GM06990 (cell line): Measurements from ENCODE around the gene TMEM86A.

Experiments
- DNase-seq: peaks from one replicate; pipeline ENCODE4 v3.0.0-alpha.2; 2011; ENCODE audit not compliant: insufficient read length; ENCODE audit errors: extremely low read depth
- H3K27me3 ChIP-seq: replicated peaks from 2 replicates; pipeline ENCODE4 v1.6.0; 2011; ENCODE audit warnings: low read length; ENCODE audit not compliant: control insufficient read depth, insufficient read depth
- H3K36me3 ChIP-seq: 2 replicates; pipeline ENCODE4 v1.5.1; 2011; ENCODE audit warnings: low read length; ENCODE audit not compliant: control insufficient read depth, insufficient read depth
- H3K4me3 ChIP-seq: replicated peaks from 2 replicates; pipeline ENCODE4 v1.5.1; 2011; ENCODE audit warnings: low read depth, mild to moderate bottlenecking, control low read depth, low read length
- TF ChIP-seq, protein P1 (sequence below): IDR thresholded peaks from 2 replicates; pipeline ENCODE4 v1.5.1; 2011; ENCODE audit warnings: low read length, control low read depth, mild to moderate bottlenecking, inconsistent platforms; ENCODE audit not compliant: insufficient read depth, poor library complexity, severe bottlenecking

The TMEM86A gene

DNA sequence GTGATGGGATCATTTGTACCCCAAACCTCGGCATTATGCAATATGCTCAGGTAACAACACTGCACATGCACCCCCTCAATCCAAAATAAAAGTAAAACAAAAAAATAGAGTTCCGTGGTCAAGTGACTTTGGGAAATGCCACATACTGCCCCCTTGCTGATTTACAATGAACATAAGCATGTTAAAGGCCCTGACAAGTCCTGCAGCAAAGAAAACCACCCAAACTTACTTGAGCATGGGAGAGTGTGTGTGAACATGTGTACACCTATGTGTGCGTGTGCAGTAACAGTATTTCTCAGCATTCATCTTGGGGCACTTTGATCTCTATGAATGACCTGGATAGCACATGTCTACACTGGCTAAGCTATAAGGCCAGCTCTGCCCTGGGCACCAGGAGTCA is 43.2 kb downstream of the TMEM86A start:
- TF ChIP-seq, protein P1, sequence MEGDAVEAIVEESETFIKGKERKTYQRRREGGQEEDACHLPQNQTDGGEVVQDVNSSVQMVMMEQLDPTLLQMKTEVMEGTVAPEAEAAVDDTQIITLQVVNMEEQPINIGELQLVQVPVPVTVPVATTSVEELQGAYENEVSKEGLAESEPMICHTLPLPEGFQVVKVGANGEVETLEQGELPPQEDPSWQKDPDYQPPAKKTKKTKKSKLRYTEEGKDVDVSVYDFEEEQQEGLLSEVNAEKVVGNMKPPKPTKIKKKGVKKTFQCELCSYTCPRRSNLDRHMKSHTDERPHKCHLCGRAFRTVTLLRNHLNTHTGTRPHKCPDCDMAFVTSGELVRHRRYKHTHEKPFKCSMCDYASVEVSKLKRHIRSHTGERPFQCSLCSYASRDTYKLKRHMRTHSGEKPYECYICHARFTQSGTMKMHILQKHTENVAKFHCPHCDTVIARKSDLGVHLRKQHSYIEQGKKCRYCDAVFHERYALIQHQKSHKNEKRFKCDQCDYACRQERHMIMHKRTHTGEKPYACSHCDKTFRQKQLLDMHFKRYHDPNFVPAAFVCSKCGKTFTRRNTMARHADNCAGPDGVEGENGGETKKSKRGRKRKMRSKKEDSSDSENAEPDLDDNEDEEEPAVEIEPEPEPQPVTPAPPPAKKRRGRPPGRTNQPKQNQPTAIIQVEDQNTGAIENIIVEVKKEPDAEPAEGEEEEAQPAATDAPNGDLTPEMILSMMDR: peak; percentile 11
- DNase-seq: no peak
- no peaks in the 10 kb centered on the region for H3K27me3 ChIP-seq
- H3K4me3 ChIP-seq: no peak overlapping the region
- no peaks in the 10 kb centered on the region for H3K36me3 ChIP-seq

DNA sequence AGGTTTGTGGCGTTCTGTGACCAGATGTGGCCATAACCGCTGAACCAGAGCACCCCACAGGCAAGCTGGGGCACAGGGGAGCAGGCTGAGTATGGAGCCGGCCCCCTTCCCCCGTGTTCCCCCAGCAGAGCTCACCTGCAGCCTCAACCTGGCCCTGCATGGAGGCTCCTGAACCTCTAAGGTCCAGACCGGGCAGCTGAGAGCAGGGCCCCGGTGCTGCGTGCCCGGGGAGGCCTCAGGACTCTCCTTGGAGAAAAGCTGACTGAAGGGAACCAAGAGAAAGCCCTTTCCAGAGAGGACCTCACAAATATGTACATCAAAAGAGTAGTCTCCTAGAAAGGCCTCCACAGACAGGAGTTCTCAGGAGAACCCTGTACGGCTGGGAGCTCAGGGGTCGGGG is 44.8 kb downstream of the TMEM86A start:
- Histone ChIP-seq H3K4me3 (no peak overlapping the region), H3K27me3 (no peaks in the 10 kb centered on the region), H3K36me3 (no peaks in the 10 kb centered on the region)
- TF ChIP-seq, protein P1: no peak
- DNase-seq: no peak

DNA sequence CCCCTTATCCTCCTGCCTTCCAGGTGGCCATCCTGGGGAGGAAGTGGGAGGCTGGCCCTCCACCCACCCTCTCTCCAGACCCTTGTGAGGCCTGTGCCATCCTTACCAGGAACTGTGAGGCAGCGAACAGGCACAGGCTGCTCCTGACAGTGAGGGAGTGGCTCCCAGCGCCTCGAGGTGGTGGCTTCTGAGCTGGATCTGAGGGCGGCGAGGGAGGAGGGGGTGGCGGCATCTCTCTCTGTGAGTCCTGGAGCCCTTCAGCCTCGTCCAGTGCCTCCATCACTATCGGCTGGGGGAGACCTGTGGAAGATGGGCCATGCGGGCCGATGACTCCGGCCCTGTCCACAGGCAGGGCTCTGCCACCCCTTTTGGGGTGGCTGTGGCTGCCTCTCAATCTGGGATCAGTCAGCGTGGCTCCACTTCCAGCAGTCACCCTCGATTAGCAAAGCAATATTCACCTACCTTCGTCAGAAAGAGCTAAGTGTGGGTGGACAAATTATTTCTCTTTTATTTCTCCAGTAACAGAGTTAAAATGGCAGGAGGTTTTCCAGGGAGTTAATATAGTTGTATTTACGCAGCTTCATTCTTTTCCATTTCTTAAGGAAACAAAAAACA is 45.4 kb downstream of the TMEM86A start:
- H3K27me3 ChIP-seq: no peaks in the 10 kb centered on the region
- TF ChIP-seq, protein P1: no peak
- no peak overlapping the region for H3K4me3 ChIP-seq
- no peak for DNase-seq
- H3K36me3 ChIP-seq: no peaks in the 10 kb centered on the region

DNA sequence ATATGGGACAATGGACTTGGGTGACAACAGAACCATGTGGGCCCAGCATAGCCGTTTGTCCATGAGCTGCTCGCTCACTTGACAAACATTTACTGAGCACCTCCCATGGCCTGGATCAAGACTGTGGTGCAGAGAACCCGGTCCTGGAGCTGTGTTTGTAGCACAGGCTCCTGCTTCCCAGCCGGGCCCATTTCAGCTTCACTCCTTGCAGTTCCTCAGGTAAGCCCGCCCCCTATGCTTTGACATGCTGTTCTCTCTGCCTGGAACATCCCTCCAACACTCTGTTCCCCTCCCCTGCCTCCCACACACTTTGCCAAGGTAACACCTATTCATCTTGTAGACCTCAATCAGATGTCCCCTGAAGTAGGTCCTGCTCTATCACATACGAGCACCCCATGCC is 46.7 kb downstream of the TMEM86A start:
- Histone ChIP-seq H3K4me3 (no peak overlapping the region), H3K27me3 (no peaks in the 10 kb centered on the region), H3K36me3 (no peaks in the 10 kb centered on the region)
- TF ChIP-seq, protein P1: no peak
- no peak for DNase-seq

DNA sequence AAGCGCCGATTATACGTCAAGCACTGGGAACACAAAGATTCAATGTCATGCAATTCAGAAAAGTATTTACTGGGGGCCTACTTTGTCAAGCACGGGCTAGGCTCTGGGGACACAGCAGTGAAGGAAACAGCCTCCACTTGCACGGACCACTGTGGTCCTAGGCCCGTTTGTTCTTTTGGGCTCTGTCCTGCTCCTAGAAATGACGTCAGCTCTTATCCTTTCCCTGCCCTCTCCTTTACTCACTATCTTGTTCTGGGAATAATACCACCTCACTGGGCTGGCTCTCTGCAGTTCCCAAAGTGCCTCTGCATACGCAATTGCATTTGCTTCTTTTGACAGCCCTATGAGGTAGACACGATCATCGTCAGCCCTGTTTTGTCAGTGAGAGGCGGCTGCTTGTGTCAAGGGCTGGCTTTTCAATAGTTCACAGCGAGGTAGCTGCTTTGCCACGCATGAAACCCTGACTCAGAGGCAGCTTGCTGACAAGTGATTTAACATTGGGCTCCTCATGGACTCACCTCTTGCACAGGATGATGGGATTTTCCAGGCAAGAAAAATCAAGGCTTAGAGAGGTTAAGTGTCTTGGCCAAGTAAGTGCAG is 50.3 kb downstream of the TMEM86A start:
- no peak for DNase-seq
- TF ChIP-seq, protein P1: no peak
- Histone ChIP-seq H3K4me3 (no peak overlapping the region), H3K36me3 (no peaks in the 10 kb centered on the region), H3K27me3 (no peaks in the 10 kb centered on the region; the same call in 1 of the 2 replicates)
